T-helper 2 cell treated with Interferon-gamma antibody and Interleukin-4, amounts not matched to agents 100 ng/mL and 5 ng/mL, for 36 hours (primary cell): Measurements from ENCODE around the gene SRPK2. TPM values are rescaled to one million over a fixed set of nuclear protein-coding genes. Genes with fewer than 3 reads are reported as not detected.
"Not testable (repeated sequence)": the region's sequence is repeated elsewhere in the genome, so short reads cannot be mapped to it uniquely, and the experiment has no call there.

Experiments used
- intact Hi-C: fragments of 100-400 bp; cut with micrococcal nuclease; formaldehyde crosslinking; loops from one replicate; pipeline ENCODE4 v1.15.1; 2023
- total RNA-seq: library from RNA; stranded (reverse); gene quantifications from 2 replicates; pipeline ENCODE4 v1.2.3, GENCODE V29; 2022

The SRPK2 gene
- total RNA-seq, 1 donor from 2014 or later = 47.5 TPM

- intact Hi-C loops = no loop called here
Measured at GRCh38 chr7:105198223-105198622, 190.5 kb downstream of the SRPK2 start.

- intact Hi-C loops = no loop called here
Measured at GRCh38 chr7:105196473-105196872, 192.2 kb downstream of the SRPK2 start.

GRCh38 chr7:105195891-105196290, 192.8 kb downstream of the SRPK2 start:
- intact Hi-C loops = no loop called here

GRCh38 chr7:105194959-105195358, 193.8 kb downstream of the SRPK2 start:
- intact Hi-C loops = not testable (repeated sequence)

- intact Hi-C loops = no loop called here
Measured at GRCh38 chr7:105191331-105191730, 197.4 kb downstream of the SRPK2 start.

- intact Hi-C loops = no loop called here
Measured at GRCh38 chr7:105189859-105190492, 198.7 kb downstream of the SRPK2 start.

GRCh38 chr7:105188201-105188600, 200.5 kb downstream of the SRPK2 start:
- intact Hi-C loops = no loop called here

GRCh38 chr7:105187302-105188169, 201.2 kb downstream of the SRPK2 start:
- intact Hi-C loops = no loop called here

GRCh38 chr7:105185290-105186010, 203.3 kb downstream of the SRPK2 start:
- intact Hi-C loops = no loop called here

GRCh38 chr7:105180002-105180401, 208.7 kb downstream of the SRPK2 start:
- intact Hi-C loops = no loop called here

GRCh38 chr7:105178928-105179541, 209.7 kb downstream of the SRPK2 start:
- intact Hi-C loops = no loop called here

GRCh38 chr7:105178177-105178576, 210.5 kb downstream of the SRPK2 start:
- intact Hi-C loops = no loop called here

- intact Hi-C loops = no loop called here
Measured at GRCh38 chr7:105177026-105177425, 211.7 kb downstream of the SRPK2 start.

- intact Hi-C loops = no loop called here
Measured at GRCh38 chr7:105173586-105173985, 215.1 kb downstream of the SRPK2 start.

- intact Hi-C loops = no loop called here
Measured at GRCh38 chr7:105164751-105165150, 224.0 kb downstream of the SRPK2 start.

- intact Hi-C loops = no loop called here
Measured at GRCh38 chr7:105163718-105164117, 225.0 kb downstream of the SRPK2 start.

- intact Hi-C loops = no loop called here
Measured at GRCh38 chr7:105161366-105161765, 227.4 kb downstream of the SRPK2 start.

- intact Hi-C loops = no loop called here
Measured at GRCh38 chr7:105157278-105157677, 231.4 kb downstream of the SRPK2 start.

- intact Hi-C loops = no loop called here
Measured at GRCh38 chr7:105156731-105157130, 232.0 kb downstream of the SRPK2 start.

- intact Hi-C loops = loop anchor here (5.0 kb wide), 1 partner anchor 333 kb away; no protein-coding TSS in a partner anchor
Measured at GRCh38 chr7:105154084-105154483, 234.6 kb downstream of the SRPK2 start.

GRCh38 chr7:105153531-105153930, 235.2 kb downstream of the SRPK2 start:
- intact Hi-C loops = loop anchor here (1.0 to 5.0 kb wide), 3 partner anchors 183 to 334 kb away; no protein-coding TSS in a partner anchor
